Uterus (tissue), 4 donors: Measurements from ENCODE around the gene OR10P1. TPM values are rescaled to one million over a fixed set of nuclear protein-coding genes. Genes with fewer than 3 reads are reported as not detected.
A peak's percentile ranks its signal among the peaks of the same experiment; 100 is the strongest.

Experiments
- DNase-seq, 2 donors: peaks; one replicate each; pipeline ENCODE4 v3.0.0-alpha.2; 2019 to 2020
- H3K27ac ChIP-seq, 2 donors: fragments of 200-600 bp; sonication (generic); 1 replicate in 1 of 2; 2 replicates in 1 of 2; pipeline ENCODE4 v1.5.1; 2016 to 2018
- H3K27me3 ChIP-seq, 2 donors: fragments of 200-600 bp; sonication (generic); one replicate each; pipeline ENCODE4 v1.5.1; 2018 to 2019; ENCODE audit warnings: control low read depth in 1 of 2
- H3K36me3 ChIP-seq, 2 donors: fragments of 200-600 bp; sonication (generic); one replicate each; pipeline ENCODE4 v1.5.1; 2019; ENCODE audit warnings: control low read depth in 1 of 2
- H3K4me1 ChIP-seq, 2 donors: fragments of 200-600 bp; sonication (generic); one replicate each; pipeline ENCODE4 v1.5.1; 2018 to 2019; ENCODE audit warnings: control low read depth in 1 of 2
- H3K4me3 ChIP-seq, 2 donors: fragments of 200-600 bp; sonication (generic); 1 replicate in 1 of 2; 2 replicates in 1 of 2; pipeline ENCODE4 v1.5.1; 2018 to 2019; ENCODE audit warnings: mild to moderate bottlenecking in 1 of 2
- H3K9me3 ChIP-seq, 2 donors: fragments of 200-600 bp; sonication (generic); one replicate each; pipeline ENCODE4 v1.5.1; 2019; ENCODE audit warnings: control low read depth in 1 of 2
- CTCF ChIP-seq, 4 experiments: fragments of 200-600 bp in 2 of 4; fragments of 450-650 bp in 2 of 4; sonication (generic) in 2 of 4; IDR thresholded peaks; one replicate each; pipeline ENCODE4 v1.5.1; 2016 to 2019; ENCODE audit warnings: antibody characterized with exemption in 4 of 4, mild to moderate bottlenecking in 2 of 4, moderate library complexity in 1 of 4
- POLR2A ChIP-seq, 2 donors: fragments of 450-650 bp; IDR thresholded peaks; one replicate each; pipeline ENCODE4 v1.6.1; 2016; ENCODE audit warnings: antibody characterized with exemption in 2 of 2, mild to moderate bottlenecking in 1 of 2, moderate library complexity in 1 of 2
- intact Hi-C: fragments of 100-400 bp; cut with DNase I; formaldehyde crosslinking; loops from one replicate; pipeline ENCODE4 v1.15.1; 2023; ENCODE audit warnings: low total_unique reads
- total RNA-seq, 4 donors: library from RNA; depleted of rRNA in 3 of 4; stranded (reverse); fragments of >200 nt in 3 of 4; gene quantifications; one replicate each; pipeline versions ENCODE4 v1.1.0 to v1.2.4, GENCODE V29; 2014 to 2023
- donor health status: DM: yes; HTN: yes; CAD: no.

OR10P1 gene
- total RNA-seq, 4 donors from 2014 or later = not detected

- DNase-seq = no peak
- Histone ChIP-seq H3K9me3 (no peaks in the 10 kb centered on the region), H3K4me3 (no peak overlapping the region), H3K27ac (no peak overlapping the region), H3K36me3 (no peaks in the 10 kb centered on the region), H3K4me1 (peaks cover 0 to 6% of the 10 kb centered on the region in 2 donors), H3K27me3 (no peaks in the 10 kb centered on the region)
- intact Hi-C loops = no loop called here
- TF ChIP-seq POLR2A (IDR thresholded peaks at IDR 0.05) = no peak
- no peak for TF ChIP-seq CTCF (IDR thresholded peaks at IDR 0.05)
These were observed 43.0 kb downstream of the OR10P1 start for GRCh38 chr12:55679691-55680090.

GRCh38 chr12:55681142-55682077 lies 44.7 kb downstream of the OR10P1 start:
- Histone ChIP-seq H3K4me3 (no peak overlapping the region), H3K27ac (no peak overlapping the region), H3K27me3 (no peaks in the 10 kb centered on the region), H3K9me3 (no peaks in the 10 kb centered on the region), H3K36me3 (no peaks in the 10 kb centered on the region), H3K4me1 (peaks cover 0 to 6% of the 10 kb centered on the region in 2 donors)
- DNase-seq = peak in 1 of 2 donors; percentile 45
- intact Hi-C loops = no loop called here
- TF ChIP-seq POLR2A (IDR thresholded peaks at IDR 0.05) = no peak
- TF ChIP-seq CTCF (IDR thresholded peaks at IDR 0.05) = peak in 3 of 4 experiments; percentile 11 to 14 (median 12)

GRCh38 chr12:55682087-55682796 lies 45.5 kb downstream of the OR10P1 start:
- H3K27me3 ChIP-seq = no peaks in the 10 kb centered on the region
- no peak for DNase-seq
- no peak overlapping the region for H3K27ac ChIP-seq
- H3K36me3 ChIP-seq = no peaks in the 10 kb centered on the region
- intact Hi-C loops = no loop called here
- peaks cover 0 to 6% of the 10 kb centered on the region in 2 donors for H3K4me1 ChIP-seq
- TF ChIP-seq POLR2A (IDR thresholded peaks at IDR 0.05) = no peak
- no peak for TF ChIP-seq CTCF (IDR thresholded peaks at IDR 0.05)
- no peaks in the 10 kb centered on the region for H3K9me3 ChIP-seq
- H3K4me3 ChIP-seq = no peak overlapping the region

- intact Hi-C loops = no loop called here
- H3K9me3 ChIP-seq = no peaks in the 10 kb centered on the region
- no peak for DNase-seq
These were observed 47.0 kb downstream of the OR10P1 start for GRCh38 chr12:55683676-55684075.

More at GRCh38 chr12:55683676-55684075, 47.0 kb downstream of the OR10P1 start:
- no peaks in the 10 kb centered on the region for H3K27me3 ChIP-seq
- H3K4me1 ChIP-seq = peaks cover 0 to 6% of the 10 kb centered on the region in 2 donors
- TF ChIP-seq POLR2A (IDR thresholded peaks at IDR 0.05) (no peak), CTCF (IDR thresholded peaks at IDR 0.05) (no peak)
- H3K4me3 ChIP-seq = no peak overlapping the region
- H3K36me3 ChIP-seq = no peaks in the 10 kb centered on the region
- H3K27ac ChIP-seq = no peak overlapping the region
